ENCODE data around the gene HELLS.
A peak's percentile ranks its signal among the peaks of the same experiment; 100 is the strongest.
"Not testable (repeated sequence)": the region's sequence is repeated elsewhere in the genome, so short reads cannot be mapped to it uniquely, and the experiment has no call there.

The HELLS gene

DNA sequence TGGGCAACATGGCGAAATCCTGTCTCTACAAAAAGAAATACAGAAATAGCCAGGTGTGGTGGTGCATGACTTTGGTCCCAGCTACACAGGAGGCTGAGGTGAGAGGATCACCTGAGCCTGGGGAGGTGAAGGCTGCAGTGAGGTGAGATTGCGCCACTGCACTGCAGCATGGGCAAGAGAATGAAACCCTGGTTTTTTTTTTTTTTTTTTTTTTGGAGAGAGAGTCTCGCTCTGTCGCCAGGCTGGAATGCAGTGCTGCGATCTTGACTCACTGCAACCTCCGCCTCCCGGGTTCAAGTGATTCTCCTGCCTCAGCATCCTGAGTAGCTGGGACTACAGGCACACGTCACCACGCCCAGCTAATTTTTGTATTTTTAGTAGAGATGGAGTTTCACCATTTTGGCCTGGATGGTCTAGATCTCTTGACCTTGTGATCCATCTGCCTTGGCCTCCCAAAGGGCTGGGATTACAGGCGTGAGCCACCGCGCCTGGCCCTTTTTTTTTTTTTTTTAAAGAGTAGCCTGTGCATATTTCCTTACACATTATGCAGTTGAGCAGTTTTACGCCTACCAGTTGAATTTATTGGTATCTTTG is 22.2 kb downstream of the HELLS start:
- H3K27me3 ChIP-seq (ENCODE audit: low read depth); H3K4me3 ChIP-seq; H3K9me3 ChIP-seq; DNase-seq (ENCODE audit: low spot score in 2 of 2); H3K4me1 ChIP-seq; in situ Hi-C loops (cut with MboI; ENCODE audit: low sequenced_read_pairs): not testable (repeated sequence)
- H3K36me3 ChIP-seq (replicated peaks): peaks cover 76% of the 10 kb centered on the region

DNA sequence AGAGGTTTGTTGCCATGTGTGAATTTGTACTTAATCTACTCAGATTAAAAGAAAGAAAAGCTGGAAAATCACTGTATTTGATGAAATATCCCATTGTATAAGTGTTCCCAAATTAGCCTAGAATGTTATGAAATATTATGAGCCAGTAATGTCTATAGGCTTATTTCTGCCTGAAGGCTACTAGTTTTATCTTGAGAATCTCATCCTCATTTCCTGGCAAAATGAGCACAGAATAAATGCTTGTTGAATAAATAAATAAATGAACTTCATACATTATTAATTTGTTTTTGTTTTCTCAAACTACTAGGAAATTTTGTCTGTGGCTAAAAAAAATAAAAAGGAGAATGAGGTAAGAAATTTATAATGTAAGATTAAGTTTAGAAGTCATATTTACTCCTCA is 25.5 kb downstream of the HELLS start:
- no peaks in the 10 kb centered on the region for H3K27me3 ChIP-seq (ENCODE audit: low read depth)
- no peak for DNase-seq (ENCODE audit: low spot score in 2 of 2)
- H3K4me1 ChIP-seq: no peaks in the 10 kb centered on the region
- peaks cover 60% of the 10 kb centered on the region for H3K36me3 ChIP-seq (replicated peaks)
- no peaks in the 10 kb centered on the region for H3K9me3 ChIP-seq
- no peak overlapping the region for H3K4me3 ChIP-seq
- in situ Hi-C loops (cut with MboI; ENCODE audit: low sequenced_read_pairs): no loop called here

DNA sequence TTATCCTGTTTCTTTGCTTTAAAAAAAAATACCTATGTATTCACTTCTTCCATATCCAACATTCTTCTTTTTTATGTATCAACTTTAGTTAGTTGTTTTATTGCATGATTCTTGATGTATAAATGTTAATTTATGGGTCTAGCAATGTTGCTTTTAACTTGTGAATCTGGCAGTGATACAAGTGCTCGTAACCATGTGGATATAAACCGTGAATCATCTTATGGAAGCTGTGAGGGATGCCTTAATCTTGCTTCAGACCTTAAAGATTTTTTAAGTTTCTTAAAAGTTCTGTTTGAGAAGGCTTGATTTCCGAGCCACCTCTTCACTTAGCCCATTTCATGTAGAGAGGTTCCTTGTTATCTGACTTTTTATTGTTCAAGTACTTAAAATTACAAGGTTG is 25.9 kb downstream of the HELLS start:
- no peak overlapping the region for H3K4me3 ChIP-seq
- H3K9me3 ChIP-seq: no peaks in the 10 kb centered on the region
- no peak for DNase-seq (ENCODE audit: low spot score in 2 of 2)
- no peaks in the 10 kb centered on the region for H3K27me3 ChIP-seq (ENCODE audit: low read depth)
- in situ Hi-C loops (cut with MboI; ENCODE audit: low sequenced_read_pairs): no loop called here
- H3K36me3 ChIP-seq (replicated peaks): peaks cover 60% of the 10 kb centered on the region
- H3K4me1 ChIP-seq: no peaks in the 10 kb centered on the region

DNA sequence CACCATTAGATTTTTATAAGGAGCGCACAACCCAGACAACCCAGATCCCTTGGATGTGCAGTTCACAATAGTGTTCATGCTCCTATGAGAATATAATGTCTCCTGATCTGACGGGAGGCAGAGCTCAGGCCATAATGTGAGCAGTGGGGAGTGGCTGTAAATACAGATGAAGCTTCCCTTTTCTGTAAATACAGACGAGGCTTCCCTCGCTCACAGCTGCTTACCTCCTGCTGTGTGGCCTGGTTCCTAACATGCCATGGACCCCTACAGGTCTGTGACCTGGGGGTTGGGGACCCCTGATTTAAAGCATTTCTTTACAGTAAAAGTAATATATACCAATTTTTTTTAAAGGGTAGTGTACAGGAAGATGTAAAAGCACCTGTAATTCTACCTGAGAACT is 33.2 kb downstream of the HELLS start:
- Histone ChIP-seq H3K4me1 (no peaks in the 10 kb centered on the region), H3K36me3 (replicated peaks) (peaks cover 49% of the 10 kb centered on the region), H3K4me3 (no peak overlapping the region), H3K9me3 (no peaks in the 10 kb centered on the region), H3K27me3 (ENCODE audit: low read depth) (no peaks in the 10 kb centered on the region)
- in situ Hi-C loops (cut with MboI; ENCODE audit: low sequenced_read_pairs): loop anchor here (25.0 kb wide), 1 partner anchor 1034 kb away; no protein-coding TSS in a partner anchor
- no peak for DNase-seq (ENCODE audit: low spot score in 2 of 2)

DNA sequence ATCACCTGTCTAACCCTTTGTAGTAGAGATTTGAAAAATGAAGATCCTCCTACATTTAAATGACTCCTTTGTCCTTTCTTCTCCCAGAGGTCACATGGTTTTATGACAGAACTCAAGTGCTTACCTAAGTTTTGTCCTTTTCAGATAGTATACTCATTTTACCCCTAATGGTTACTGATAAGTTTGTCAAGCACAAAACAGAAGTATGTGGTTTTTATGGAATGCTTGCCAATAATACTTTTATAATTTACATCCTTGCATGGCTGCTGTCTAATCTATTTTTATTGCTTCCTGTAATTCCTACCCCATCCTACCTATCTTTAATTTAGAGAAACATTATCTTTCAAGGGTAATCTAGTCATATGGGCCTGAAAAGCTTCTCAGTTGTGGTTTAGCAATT is 37.5 kb downstream of the HELLS start:
- Histone ChIP-seq H3K36me3 (replicated peaks) (peaks cover 36% of the 10 kb centered on the region), H3K4me3 (no peak overlapping the region), H3K27me3 (ENCODE audit: low read depth) (no peaks in the 10 kb centered on the region), H3K9me3 (no peaks in the 10 kb centered on the region), H3K4me1 (no peaks in the 10 kb centered on the region)
- no peak for DNase-seq (ENCODE audit: low spot score in 2 of 2)
- in situ Hi-C loops (cut with MboI; ENCODE audit: low sequenced_read_pairs): loop anchor here (25.0 kb wide), 1 partner anchor 1029 kb away; no protein-coding TSS in a partner anchor

DNA sequence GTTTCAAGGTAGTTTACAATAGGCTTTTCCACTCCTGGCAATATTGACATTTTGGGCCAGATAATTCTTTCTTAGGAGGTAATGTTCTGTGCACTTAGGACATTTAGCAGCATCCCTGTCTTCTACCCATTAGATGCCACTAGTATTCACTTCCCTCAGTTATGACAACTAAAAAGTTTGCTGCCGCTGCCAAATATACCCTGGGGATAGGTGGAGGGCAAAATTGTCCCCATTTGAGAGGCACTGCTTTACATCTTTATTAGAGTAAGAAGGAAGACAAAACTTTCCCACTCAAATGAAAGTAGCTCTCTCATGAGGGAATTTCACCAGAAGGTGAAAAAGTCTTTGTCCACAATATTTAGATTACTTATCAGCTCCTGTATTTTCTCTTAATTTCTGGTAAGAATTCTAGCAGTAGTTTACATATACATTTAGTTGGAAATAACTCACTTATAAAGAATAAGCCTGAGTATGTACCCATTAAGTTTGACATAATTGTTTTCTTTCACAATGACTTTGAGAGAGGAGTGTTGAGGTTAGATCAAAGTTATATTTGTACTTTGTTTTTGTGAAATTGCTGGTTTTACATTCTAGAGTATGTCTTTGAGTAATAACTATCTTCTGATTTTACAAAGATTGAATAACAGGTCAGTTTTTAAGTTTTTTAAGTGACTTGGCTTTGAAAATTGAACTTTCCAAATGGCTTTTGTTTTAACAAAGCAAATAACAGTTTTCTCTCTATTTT is 46.0 kb downstream of the HELLS start:
- H3K36me3 ChIP-seq (replicated peaks): peaks cover 69% of the 10 kb centered on the region
- in situ Hi-C loops (cut with MboI; ENCODE audit: low sequenced_read_pairs): loop anchor here (25.0 kb wide), 1 partner anchor 1021 kb away; no protein-coding TSS in a partner anchor
- H3K9me3 ChIP-seq: no peaks in the 10 kb centered on the region
- no peak for DNase-seq (ENCODE audit: low spot score in 2 of 2)
- no peak overlapping the region for H3K4me3 ChIP-seq
- no peaks in the 10 kb centered on the region for H3K27me3 ChIP-seq (ENCODE audit: low read depth)
- no peaks in the 10 kb centered on the region for H3K4me1 ChIP-seq

DNA sequence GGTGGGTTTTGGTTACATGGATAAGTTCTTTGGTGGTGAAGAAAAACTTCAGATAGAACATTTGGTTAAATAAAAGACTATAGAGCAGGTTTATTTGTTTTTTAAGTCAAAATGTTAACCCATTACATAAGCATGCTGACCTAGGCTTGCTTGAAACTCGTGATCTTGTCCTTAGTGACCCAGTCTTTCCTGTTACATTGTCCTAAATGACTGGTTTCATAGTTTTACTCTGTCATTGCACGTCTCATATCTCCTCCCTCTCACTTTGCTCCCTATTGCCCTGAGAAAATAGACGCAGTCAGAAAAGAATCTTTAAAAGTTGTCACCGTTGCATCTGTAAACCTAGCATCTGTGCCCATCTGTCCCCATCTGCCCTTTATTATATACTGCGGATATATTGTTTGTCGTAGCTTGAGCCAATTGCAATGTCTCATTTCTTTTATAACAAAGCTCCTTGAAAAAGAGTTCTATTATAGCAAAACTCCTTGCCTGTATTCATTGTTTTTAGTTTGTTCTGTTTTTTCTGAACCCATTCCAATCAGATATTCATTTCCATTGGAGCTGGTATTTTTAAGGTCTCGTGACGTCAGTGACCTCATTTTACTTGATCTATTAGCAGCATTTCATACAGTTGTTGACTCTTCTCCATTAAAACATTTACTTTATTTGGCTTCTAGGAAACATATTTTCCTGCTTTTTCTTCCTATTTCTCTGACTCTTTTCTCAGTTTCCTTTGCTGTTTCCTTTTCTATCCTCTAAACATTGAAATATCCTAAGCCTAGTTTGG is 57.3 kb downstream of the HELLS start:
- in situ Hi-C loops (cut with MboI; ENCODE audit: low sequenced_read_pairs): no loop called here
- H3K36me3 ChIP-seq (replicated peaks): peaks cover 45% of the 10 kb centered on the region

DNA sequence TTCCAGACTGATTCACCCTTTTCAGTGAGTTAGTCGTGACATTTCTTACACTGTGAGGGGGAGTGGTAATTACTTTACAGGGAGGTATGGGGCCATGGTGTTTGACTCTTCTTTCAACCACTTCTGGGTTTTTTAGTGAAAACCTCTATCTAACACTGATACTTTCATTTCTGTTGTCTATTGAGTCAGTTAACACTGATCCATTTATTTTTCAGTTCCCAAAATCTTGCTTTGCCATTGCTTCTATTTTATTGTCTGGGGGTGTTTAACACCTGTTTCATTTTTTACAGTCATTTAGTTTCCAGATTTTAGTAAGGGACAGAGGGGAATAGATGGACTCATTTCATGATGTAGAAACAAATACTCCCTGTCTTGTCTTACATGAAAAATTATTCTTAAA is 61.5 kb downstream of the HELLS start:
- in situ Hi-C loops (cut with MboI; ENCODE audit: low sequenced_read_pairs): no loop called here
- Histone ChIP-seq H3K9me3 (no peaks in the 10 kb centered on the region), H3K27me3 (ENCODE audit: low read depth) (no peaks in the 10 kb centered on the region), H3K36me3 (replicated peaks) (peaks cover 32% of the 10 kb centered on the region), H3K4me3 (no peak overlapping the region), H3K4me1 (no peaks in the 10 kb centered on the region; the same call in 1 of the 2 replicates)
- DNase-seq (ENCODE audit: low spot score in 2 of 2): no peak

More for the DNA sequence above, 57.3 kb downstream of the HELLS start:
- Histone ChIP-seq H3K27me3 (ENCODE audit: low read depth) (no peaks in the 10 kb centered on the region), H3K4me1 (no peaks in the 10 kb centered on the region), H3K9me3 (no peaks in the 10 kb centered on the region), H3K4me3 (no peak overlapping the region)
- DNase-seq (ENCODE audit: low spot score in 2 of 2): no peak

DNA sequence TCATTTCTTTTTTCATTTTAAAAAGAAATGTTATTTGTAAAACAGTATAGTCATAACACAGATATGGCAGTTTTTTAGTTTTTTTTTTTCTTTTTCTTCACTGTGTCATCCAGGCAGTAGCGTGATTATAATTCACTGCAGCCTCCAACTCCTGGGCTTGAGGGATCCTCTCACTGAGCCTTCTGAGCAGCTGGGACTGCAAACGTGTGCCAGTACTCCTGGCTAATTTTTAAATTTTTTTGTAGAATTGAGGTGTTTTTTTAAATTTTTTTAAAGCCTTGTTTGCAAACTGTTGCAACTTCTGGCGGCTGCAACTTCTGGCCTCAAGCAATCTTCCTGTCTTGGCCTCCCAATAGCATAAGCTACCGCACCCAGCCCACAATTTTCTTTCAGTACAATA is 63.0 kb downstream of the HELLS start:
- Histone ChIP-seq H3K9me3 (no peaks in the 10 kb centered on the region), H3K36me3 (replicated peaks) (peaks cover 24% of the 10 kb centered on the region), H3K27me3 (ENCODE audit: low read depth) (no peaks in the 10 kb centered on the region), H3K4me3 (no peak overlapping the region), H3K4me1 (no peaks in the 10 kb centered on the region; the same call in 1 of the 2 replicates)
- in situ Hi-C loops (cut with MboI; ENCODE audit: low sequenced_read_pairs): no loop called here
- DNase-seq (ENCODE audit: low spot score in 2 of 2): no peak

DNA sequence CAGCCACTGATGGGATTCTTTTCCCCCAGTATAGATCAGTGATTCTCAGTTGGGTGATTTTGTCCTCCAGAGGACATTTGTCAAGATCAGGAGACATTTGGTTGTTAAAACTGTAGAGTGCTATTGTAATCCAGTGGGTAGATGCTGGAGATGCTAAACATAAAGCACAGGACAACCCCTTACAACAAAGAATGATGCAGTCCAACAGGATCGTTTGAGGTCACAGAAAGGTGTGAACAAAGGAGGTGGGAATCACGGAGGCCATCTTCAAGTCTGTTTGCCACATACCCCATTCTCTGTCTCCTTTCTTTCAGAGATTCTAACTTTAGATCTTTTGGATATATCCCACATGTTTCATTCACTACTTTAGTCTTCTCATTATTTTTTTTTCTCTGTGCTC is 69.0 kb downstream of the HELLS start:
- H3K4me1 ChIP-seq: no peaks in the 10 kb centered on the region
- no peak overlapping the region for H3K4me3 ChIP-seq
- no peak for DNase-seq (ENCODE audit: low spot score in 2 of 2)
- H3K36me3 ChIP-seq (replicated peaks): peaks cover 14% of the 10 kb centered on the region
- H3K27me3 ChIP-seq (ENCODE audit: low read depth): no peaks in the 10 kb centered on the region
- H3K9me3 ChIP-seq: no peaks in the 10 kb centered on the region
- in situ Hi-C loops (cut with MboI; ENCODE audit: low sequenced_read_pairs): no loop called here

DNA sequence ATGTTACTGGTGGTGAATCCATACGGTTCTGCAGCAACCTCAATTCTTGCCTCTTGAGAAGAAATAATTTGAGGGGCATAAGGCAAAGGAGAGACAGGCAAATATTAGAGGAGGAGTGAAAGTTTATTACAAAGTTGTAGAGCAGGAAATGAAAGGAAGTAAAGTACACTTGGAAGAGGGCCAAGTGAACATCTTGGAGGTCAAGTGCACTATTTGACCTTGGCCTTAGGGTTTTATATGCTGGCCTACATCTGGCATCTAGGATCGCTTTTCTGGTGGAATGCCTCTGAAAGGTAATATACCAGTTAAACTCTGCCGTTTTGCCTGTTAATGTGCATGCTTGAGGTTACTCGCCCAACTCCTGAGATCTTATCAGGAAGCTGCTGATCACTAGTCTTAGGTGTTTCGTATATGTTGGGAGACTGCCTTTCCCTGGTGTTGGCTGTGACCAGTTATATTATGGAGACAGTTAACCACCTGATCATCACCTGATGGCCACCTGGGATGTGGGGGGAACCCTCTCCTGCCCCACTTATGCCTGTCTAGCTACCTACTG is 71.9 kb downstream of the HELLS start:
- no peak for DNase-seq (ENCODE audit: low spot score in 2 of 2)
- Histone ChIP-seq H3K4me1 (no peaks in the 10 kb centered on the region), H3K36me3 (replicated peaks) (no peaks in the 10 kb centered on the region), H3K9me3 (no peaks in the 10 kb centered on the region), H3K27me3 (ENCODE audit: low read depth) (no peaks in the 10 kb centered on the region), H3K4me3 (no peak overlapping the region)
- in situ Hi-C loops (cut with MboI; ENCODE audit: low sequenced_read_pairs): no loop called here

DNA sequence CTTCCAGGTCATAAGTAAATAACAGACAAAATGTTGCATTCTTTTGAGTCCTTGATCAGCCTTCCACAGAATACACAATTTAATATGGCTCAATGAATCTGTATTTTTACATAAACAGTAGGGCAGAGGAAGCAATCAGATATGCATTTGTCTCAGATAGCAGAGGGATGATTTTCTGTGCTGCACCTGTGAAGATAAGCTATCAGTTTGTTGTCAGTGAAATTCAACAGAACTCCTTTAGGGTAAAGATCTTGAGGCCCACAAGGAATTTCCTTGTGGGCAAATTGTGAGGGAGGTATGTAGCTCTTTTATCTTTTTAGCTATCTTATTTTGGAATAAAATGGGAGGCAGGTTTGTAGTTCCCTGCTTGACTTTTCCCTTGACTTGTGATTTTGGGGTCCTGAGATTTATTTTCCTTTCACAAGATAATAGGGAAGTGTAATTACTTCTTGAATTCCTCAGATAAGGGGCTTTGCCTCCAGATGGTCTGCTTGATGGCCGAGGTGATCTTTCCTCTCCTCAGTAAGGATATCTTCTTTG is 77.1 kb downstream of the HELLS start:
- no peak for DNase-seq (ENCODE audit: low spot score in 2 of 2)
- Histone ChIP-seq H3K9me3 (no peaks in the 10 kb centered on the region), H3K4me3 (no peak overlapping the region), H3K27me3 (ENCODE audit: low read depth) (no peaks in the 10 kb centered on the region), H3K4me1 (peaks cover 7% of the 10 kb centered on the region), H3K36me3 (replicated peaks) (no peaks in the 10 kb centered on the region)
- in situ Hi-C loops (cut with MboI; ENCODE audit: low sequenced_read_pairs): no loop called here

DNA sequence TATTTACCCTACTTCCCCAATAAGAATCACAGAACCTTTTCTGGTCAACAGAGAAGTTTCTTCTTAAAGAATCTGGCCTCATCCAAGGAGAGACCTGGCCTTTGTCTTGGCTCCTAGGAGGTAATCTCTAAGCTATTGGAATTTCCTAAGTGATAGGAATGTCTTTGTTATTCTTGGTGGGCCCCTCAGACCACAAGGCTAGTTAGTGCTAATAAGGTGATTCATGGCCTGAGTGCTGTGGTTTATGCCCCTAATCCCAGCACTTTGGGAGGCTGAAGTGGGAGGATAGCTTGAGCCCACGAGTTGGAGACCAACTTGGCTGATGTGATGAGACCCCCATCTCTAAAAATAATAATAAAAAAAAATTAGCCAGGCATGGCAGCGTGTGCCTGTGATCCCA is 78.0 kb downstream of the HELLS start:
- Histone ChIP-seq H3K4me1 (peaks cover 7% of the 10 kb centered on the region), H3K9me3 (no peaks in the 10 kb centered on the region), H3K27me3 (ENCODE audit: low read depth) (no peaks in the 10 kb centered on the region), H3K4me3 (no peak overlapping the region), H3K36me3 (replicated peaks) (no peaks in the 10 kb centered on the region)
- in situ Hi-C loops (cut with MboI; ENCODE audit: low sequenced_read_pairs): no loop called here
- DNase-seq (ENCODE audit: low spot score in 2 of 2): peak; percentile 32 to 34

Data from HAP-1 (cell line).